CD4-positive, alpha-beta memory T cell (primary cell): Measurements from ENCODE around the gene CDKAL1. TPM values are rescaled to one million over a fixed set of nuclear protein-coding genes. Genes with fewer than 3 reads are reported as not detected.

Experiments
- CTCF ChIA-PET: fragments of 350-600 bp; sonication (Branson Sonifier 250); formaldehyde crosslinking; loops from one replicate; lab custom pipeline; 2021; ENCODE audit warnings: inconsistent platforms; ENCODE audit not compliant: partially characterized antibody; lab: Charles Lee
- POLR2A ChIA-PET: fragments of 350-600 bp; sonication (Branson Sonifier 250); formaldehyde crosslinking; loops from one replicate; lab custom pipeline; 2021; ENCODE audit not compliant: partially characterized antibody; lab: Charles Lee
- DNase-seq, 5 donors: peaks; one replicate each; pipeline versions ENCODE4 v3.0.0 to v3.0.0-alpha.2; 2020 to 2022; ENCODE audit warnings: mixed read lengths in 1 of 5
- H3K27ac ChIP-seq: one replicate; pipeline ENCODE4 v1.7.0; 2013; ENCODE audit warnings: low read depth, low read length
- H3K27me3 ChIP-seq: 2 replicates; pipeline ENCODE4 v1.7.0; 2013; ENCODE audit warnings: mild to moderate bottlenecking, low read length, moderate library complexity; ENCODE audit not compliant: insufficient read depth
- H3K36me3 ChIP-seq: 2 replicates; pipeline ENCODE4 v1.7.0; 2013; ENCODE audit warnings: mild to moderate bottlenecking, low read length, moderate library complexity; ENCODE audit not compliant: insufficient read depth
- H3K4me1 ChIP-seq: 2 replicates; pipeline ENCODE4 v1.7.0; 2013; ENCODE audit warnings: mild to moderate bottlenecking, low read length, moderate library complexity; ENCODE audit not compliant: insufficient read depth
- H3K4me3 ChIP-seq, 2 donors: one replicate each; pipeline ENCODE4 v1.7.0; 2013; ENCODE audit warnings: low read length in 2 of 2, mild to moderate bottlenecking in 1 of 2
- H3K9me3 ChIP-seq, 2 donors: one replicate each; pipeline ENCODE4 v1.7.0; 2013; ENCODE audit warnings: low read length in 2 of 2, control low read depth in 1 of 2; ENCODE audit not compliant: control insufficient read depth in 1 of 2
- H3K27ac Mint-ChIP-seq, 7 donors: one replicate each; pipeline ENCODE4 v1.8.0; 2020 to 2021; ENCODE audit warnings: mixed read lengths in 7 of 7, mild to moderate bottlenecking in 6 of 7, inconsistent platforms in 3 of 7, moderate library complexity in 3 of 7
- H3K27me3 Mint-ChIP-seq, 2 donors: one replicate each; pipeline ENCODE4 v1.8.0; 2020 to 2021; ENCODE audit warnings: mixed read lengths in 2 of 2
- H3K36me3 Mint-ChIP-seq, 2 donors: one replicate each; pipeline ENCODE4 v1.8.0; 2020 to 2021; ENCODE audit warnings: mixed read lengths in 2 of 2, inconsistent platforms in 1 of 2, mild to moderate bottlenecking in 1 of 2
- H3K4me1 Mint-ChIP-seq, 4 donors: one replicate each; pipeline ENCODE4 v1.8.0; 2020 to 2021; ENCODE audit warnings: mixed read lengths in 4 of 4, mild to moderate bottlenecking in 1 of 4
- H3K4me3 Mint-ChIP-seq, 8 donors: one replicate each; pipeline ENCODE4 v1.8.0; 2020 to 2021; ENCODE audit warnings: mixed read lengths in 8 of 8, mild to moderate bottlenecking in 7 of 8, moderate library complexity in 6 of 8, inconsistent platforms in 3 of 8
- H3K9me3 Mint-ChIP-seq, 8 donors: one replicate each; pipeline ENCODE4 v1.8.0; 2020 to 2021; ENCODE audit warnings: mixed read lengths in 8 of 8, mild to moderate bottlenecking in 5 of 8, inconsistent platforms in 3 of 8, moderate library complexity in 1 of 8
- intact Hi-C: fragments of 100-400 bp; cut with micrococcal nuclease; formaldehyde crosslinking; loops from one replicate; pipeline ENCODE4 v1.15.1; 2023
- polyA plus RNA-seq, 2 donors: library from polyadenylated mRNA; unstranded; fragments of 300-500 nt; fragmentation: Illumina TruSeq; gene quantifications; one replicate each; pipeline ENCODE4 v1.2.3, GENCODE V29; 2021
- total RNA-seq, 2 experiments: library from RNA; stranded (reverse); gene quantifications; one replicate each; pipeline ENCODE4 v1.2.3, GENCODE V29; 2021

CDKAL1 gene
- total and polyA plus RNA-seq, 4 experiments from 2014 or later: 22.3 to 41.8 (median 26.8) TPM

DNA sequence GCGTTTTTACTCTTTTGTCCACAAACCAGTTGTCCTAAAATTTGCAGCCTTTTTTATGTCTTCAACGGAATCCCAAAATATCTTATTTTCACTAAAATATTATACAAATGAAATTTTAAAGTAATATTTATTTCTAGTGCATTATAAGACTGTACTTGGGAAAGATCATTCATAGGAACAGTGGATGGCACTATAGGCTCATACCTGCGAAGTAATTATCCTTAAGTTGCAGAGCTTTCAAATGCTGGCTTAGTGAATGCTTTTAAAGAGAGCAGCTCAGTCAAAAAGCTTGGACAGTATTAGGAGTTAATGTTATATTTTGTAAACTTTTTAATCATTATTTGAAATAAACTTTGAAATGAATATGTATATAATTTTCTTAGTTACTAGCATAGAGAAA is 254.9 kb downstream of the CDKAL1 start:
- no peaks in the 10 kb centered on the region for H3K9me3 ChIP-seq
- ChIA-PET POLR2A (no interaction called here), CTCF (no interaction called here)
- peaks cover 17 to 43% of the 10 kb centered on the region in 2 donors for H3K36me3 Mint-ChIP-seq
- H3K4me3 Mint-ChIP-seq: no peak overlapping the region
- H3K36me3 ChIP-seq: no peaks in the 10 kb centered on the region
- DNase-seq: no peak
- no peaks in the 10 kb centered on the region for H3K4me1 ChIP-seq
- no peaks in the 10 kb centered on the region for H3K27me3 Mint-ChIP-seq
- no peak overlapping the region for H3K27ac ChIP-seq
- intact Hi-C loops: no loop called here
- no peak overlapping the region for H3K27ac Mint-ChIP-seq
- no peaks in the 10 kb centered on the region for H3K9me3 Mint-ChIP-seq
- H3K4me1 Mint-ChIP-seq: peaks cover 0 to 6% (median 4%) of the 10 kb centered on the region in 4 donors
- H3K27me3 ChIP-seq: no peaks in the 10 kb centered on the region
- no peak overlapping the region for H3K4me3 ChIP-seq

- no peaks in the 10 kb centered on the region for H3K9me3 ChIP-seq
- DNase-seq: no peak
- intact Hi-C loops: no loop called here
- Mint-ChIP-seq H3K36me3 (peaks cover 20 to 43% of the 10 kb centered on the region in 2 donors), H3K9me3 (no peaks in the 10 kb centered on the region), H3K4me1 (peaks cover 0 to 6% (median 4%) of the 10 kb centered on the region in 4 donors), H3K27me3 (no peaks in the 10 kb centered on the region), H3K4me3 (no peak overlapping the region), H3K27ac (no peak overlapping the region)
- CTCF ChIA-PET: no interaction called here
- H3K4me1 ChIP-seq: no peaks in the 10 kb centered on the region
- no peaks in the 10 kb centered on the region for H3K36me3 ChIP-seq
- H3K27ac ChIP-seq: no peak overlapping the region
- no peaks in the 10 kb centered on the region for H3K27me3 ChIP-seq
- no peak overlapping the region for H3K4me3 ChIP-seq
- POLR2A ChIA-PET: no interaction called here
Observed at GRCh38 chr6:20790032-20790791, 256.0 kb downstream of the CDKAL1 start.

GRCh38 chr6:20791074-20791473 is 256.8 kb downstream of the CDKAL1 start:
- H3K36me3 ChIP-seq: no peaks in the 10 kb centered on the region
- Mint-ChIP-seq H3K27ac (no peak overlapping the region), H3K36me3 (peaks cover 20 to 43% of the 10 kb centered on the region in 2 donors), H3K4me1 (peaks cover 0 to 6% (median 4%) of the 10 kb centered on the region in 4 donors), H3K9me3 (no peaks in the 10 kb centered on the region), H3K4me3 (no peak overlapping the region), H3K27me3 (no peaks in the 10 kb centered on the region)
- H3K27me3 ChIP-seq: no peaks in the 10 kb centered on the region
- intact Hi-C loops: no loop called here
- ChIA-PET CTCF (no interaction called here), POLR2A (no interaction called here)
- H3K4me3 ChIP-seq: no peak overlapping the region
- DNase-seq: no peak
- H3K27ac ChIP-seq: no peak overlapping the region
- H3K9me3 ChIP-seq: no peaks in the 10 kb centered on the region
- H3K4me1 ChIP-seq: no peaks in the 10 kb centered on the region

GRCh38 chr6:20791944-20792343 is 257.7 kb downstream of the CDKAL1 start:
- no peaks in the 10 kb centered on the region for H3K4me1 ChIP-seq
- Mint-ChIP-seq H3K9me3 (peaks cover 0 to under 1% (median 0%) of the 10 kb centered on the region in 8 donors), H3K4me3 (no peak overlapping the region), H3K27ac (no peak overlapping the region), H3K4me1 (peaks cover 0 to 6% (median 4%) of the 10 kb centered on the region in 4 donors), H3K36me3 (peaks cover 25 to 46% of the 10 kb centered on the region in 2 donors), H3K27me3 (no peaks in the 10 kb centered on the region)
- intact Hi-C loops: no loop called here
- no peaks in the 10 kb centered on the region for H3K9me3 ChIP-seq
- no peak overlapping the region for H3K4me3 ChIP-seq
- ChIA-PET CTCF (no interaction called here), POLR2A (no interaction called here)
- no peaks in the 10 kb centered on the region for H3K27me3 ChIP-seq
- H3K36me3 ChIP-seq: no peaks in the 10 kb centered on the region
- H3K27ac ChIP-seq: no peak overlapping the region
- DNase-seq: no peak

- Mint-ChIP-seq H3K4me1 (peaks cover 0 to 6% (median 4%) of the 10 kb centered on the region in 4 donors), H3K36me3 (peaks cover 32 to 47% of the 10 kb centered on the region in 2 donors), H3K27ac (no peak overlapping the region), H3K9me3 (peaks cover 0 to 8% (median 0%) of the 10 kb centered on the region in 8 donors), H3K4me3 (no peak overlapping the region), H3K27me3 (no peaks in the 10 kb centered on the region)
- Histone ChIP-seq H3K4me3 (no peak overlapping the region), H3K9me3 (no peaks in the 10 kb centered on the region), H3K27me3 (no peaks in the 10 kb centered on the region), H3K36me3 (no peaks in the 10 kb centered on the region), H3K27ac (no peak overlapping the region), H3K4me1 (no peaks in the 10 kb centered on the region)
- ChIA-PET CTCF (no interaction called here), POLR2A (no interaction called here)
- intact Hi-C loops: no loop called here
- no peak for DNase-seq
Observed at GRCh38 chr6:20793174-20793573, 258.9 kb downstream of the CDKAL1 start.

DNA sequence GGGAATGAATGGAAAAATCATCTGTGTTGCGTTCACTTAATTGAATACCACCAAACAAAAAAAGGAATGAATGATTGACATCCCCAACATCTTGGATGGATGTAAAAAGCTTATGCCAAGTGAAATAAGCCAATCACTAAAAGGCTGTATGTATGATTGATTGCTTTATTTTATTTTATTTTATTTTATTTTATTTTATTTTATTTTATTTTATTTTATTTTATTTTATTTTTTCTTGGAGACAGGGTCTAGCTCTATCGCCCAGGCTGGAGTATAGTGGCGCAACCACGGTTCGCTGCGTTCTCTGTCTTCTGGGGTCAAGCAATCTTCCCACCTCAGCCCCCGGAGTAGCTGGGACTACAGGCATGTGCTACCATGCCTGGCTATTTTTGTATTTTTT is 263.3 kb downstream of the CDKAL1 start:
- H3K4me1 ChIP-seq: no peaks in the 10 kb centered on the region
- CTCF ChIA-PET: no interaction called here
- intact Hi-C loops: no loop called here
- H3K27me3 ChIP-seq: no peaks in the 10 kb centered on the region
- Mint-ChIP-seq H3K4me3 (no peak overlapping the region), H3K36me3 (peaks cover 41 to 50% of the 10 kb centered on the region in 2 donors), H3K27me3 (no peaks in the 10 kb centered on the region), H3K9me3 (peaks cover 0 to 8% (median 0%) of the 10 kb centered on the region in 8 donors), H3K4me1 (no peaks in the 10 kb centered on the region), H3K27ac (peak overlapping the region in 1 of 7 donors; percentile 23)
- no peak overlapping the region for H3K27ac ChIP-seq
- H3K36me3 ChIP-seq: no peaks in the 10 kb centered on the region
- H3K9me3 ChIP-seq: no peaks in the 10 kb centered on the region
- POLR2A ChIA-PET: no interaction called here
- no peak for DNase-seq
- H3K4me3 ChIP-seq: no peak overlapping the region

DNA sequence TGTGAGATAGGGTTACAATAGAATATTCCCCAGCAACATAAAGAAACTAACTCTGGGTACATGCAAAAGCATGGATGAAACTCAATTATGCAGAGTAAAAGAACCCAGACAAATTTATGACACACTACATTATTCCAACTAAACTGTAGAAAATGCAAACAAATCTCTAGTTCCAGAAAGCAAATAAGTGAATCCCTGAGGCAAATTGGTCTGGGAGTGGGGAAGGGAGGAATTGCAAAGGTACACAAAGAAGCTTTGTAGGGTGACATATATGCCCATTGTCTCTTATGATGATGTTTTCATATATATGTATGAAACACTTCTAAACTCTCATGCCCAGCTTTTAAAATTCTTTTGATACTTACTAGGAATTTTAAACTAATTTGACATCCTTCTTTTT is 266.0 kb downstream of the CDKAL1 start:
- no peak overlapping the region for H3K27ac ChIP-seq
- H3K4me3 ChIP-seq: no peak overlapping the region
- Mint-ChIP-seq H3K27ac (no peak overlapping the region), H3K9me3 (peaks cover 0 to 20% (median 4%) of the 10 kb centered on the region in 8 donors), H3K36me3 (peaks cover 49 to 65% of the 10 kb centered on the region in 2 donors), H3K4me3 (no peak overlapping the region), H3K27me3 (no peaks in the 10 kb centered on the region), H3K4me1 (peaks cover 0 to 1% (median 0%) of the 10 kb centered on the region in 4 donors)
- H3K27me3 ChIP-seq: no peaks in the 10 kb centered on the region
- intact Hi-C loops: no loop called here
- POLR2A ChIA-PET: no interaction called here
- H3K4me1 ChIP-seq: no peaks in the 10 kb centered on the region
- no peak for DNase-seq
- H3K9me3 ChIP-seq: no peaks in the 10 kb centered on the region
- H3K36me3 ChIP-seq: no peaks in the 10 kb centered on the region
- CTCF ChIA-PET: no interaction called here
